ENCODE measurements around the gene EFCAB6.

DNA sequence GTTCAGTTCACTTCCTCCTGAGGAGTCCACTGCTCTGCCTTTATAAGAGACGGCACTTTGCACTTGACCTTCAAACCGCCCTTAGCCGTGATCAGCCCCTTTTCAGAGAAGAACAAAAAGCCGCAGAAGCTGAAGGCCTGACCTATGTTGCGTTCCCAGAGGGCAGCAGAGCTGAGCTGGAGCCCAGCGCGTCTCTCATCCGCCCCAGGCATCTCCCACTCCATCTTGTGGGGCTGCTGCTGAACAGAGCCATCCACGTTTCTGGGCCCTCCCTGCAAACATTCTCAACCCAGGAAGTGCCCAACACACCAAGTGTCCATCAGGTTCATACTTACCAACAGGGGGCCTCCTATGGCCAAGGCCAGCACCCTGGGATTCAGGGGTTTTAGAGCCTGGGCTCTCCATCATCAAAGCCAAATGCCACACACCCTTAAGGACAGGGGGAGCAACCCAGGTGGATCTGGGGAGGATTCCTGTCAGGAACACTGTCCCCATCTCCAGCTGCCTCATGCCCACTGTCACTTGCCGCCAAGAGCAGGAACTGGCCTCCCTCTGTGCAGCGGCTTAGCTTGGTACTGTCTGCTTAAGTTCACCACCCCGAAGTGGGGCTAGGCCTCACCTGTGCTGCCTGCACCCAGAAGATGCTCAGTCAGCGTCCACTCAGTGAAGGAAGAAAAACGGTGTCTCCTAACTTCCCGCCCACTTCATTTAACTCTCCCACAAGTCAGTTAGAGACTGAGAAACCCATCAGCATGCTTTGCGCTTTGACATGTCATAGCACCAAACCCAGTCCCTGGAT, 16.0 kb upstream of the EFCAB6 start:
- TF ChIP-seq, protein P1, sequence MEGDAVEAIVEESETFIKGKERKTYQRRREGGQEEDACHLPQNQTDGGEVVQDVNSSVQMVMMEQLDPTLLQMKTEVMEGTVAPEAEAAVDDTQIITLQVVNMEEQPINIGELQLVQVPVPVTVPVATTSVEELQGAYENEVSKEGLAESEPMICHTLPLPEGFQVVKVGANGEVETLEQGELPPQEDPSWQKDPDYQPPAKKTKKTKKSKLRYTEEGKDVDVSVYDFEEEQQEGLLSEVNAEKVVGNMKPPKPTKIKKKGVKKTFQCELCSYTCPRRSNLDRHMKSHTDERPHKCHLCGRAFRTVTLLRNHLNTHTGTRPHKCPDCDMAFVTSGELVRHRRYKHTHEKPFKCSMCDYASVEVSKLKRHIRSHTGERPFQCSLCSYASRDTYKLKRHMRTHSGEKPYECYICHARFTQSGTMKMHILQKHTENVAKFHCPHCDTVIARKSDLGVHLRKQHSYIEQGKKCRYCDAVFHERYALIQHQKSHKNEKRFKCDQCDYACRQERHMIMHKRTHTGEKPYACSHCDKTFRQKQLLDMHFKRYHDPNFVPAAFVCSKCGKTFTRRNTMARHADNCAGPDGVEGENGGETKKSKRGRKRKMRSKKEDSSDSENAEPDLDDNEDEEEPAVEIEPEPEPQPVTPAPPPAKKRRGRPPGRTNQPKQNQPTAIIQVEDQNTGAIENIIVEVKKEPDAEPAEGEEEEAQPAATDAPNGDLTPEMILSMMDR (IDR thresholded peaks at IDR 0.05), result no peak
- no peak for TF ChIP-seq TCF7L2 (IDR thresholded peaks at IDR 0.05; ENCODE audit: low read depth, low read length)
